Measurements from ENCODE around the gene IL1R2.

The IL1R2 gene

GRCh38 chr2:102015399-102015798, 23.6 kb downstream of the IL1R2 start:
- H3K9me3 ChIP-seq (ENCODE audit: control insufficient read depth, insufficient read depth, low read length) = no peaks in the 10 kb centered on the region
- H3K4me2 ChIP-seq (ENCODE audit: low read length) = no peak overlapping the region
- H3K4me3 ChIP-seq (ENCODE audit: low read length) = no peak overlapping the region
- no peaks in the 10 kb centered on the region for H3K4me1 ChIP-seq (ENCODE audit: control insufficient read depth, low read length)
- no peaks in the 10 kb centered on the region for H3K79me2 ChIP-seq (ENCODE audit: control insufficient read depth, low read length)
- TF ChIP-seq CTCF (IDR thresholded peaks at IDR 0.05; ENCODE audit: low read depth, low read length, poor library complexity, severe bottlenecking) (no peak), EZH2phosphoT487 (IDR thresholded peaks at IDR 0.05; ENCODE audit: borderline replicate concordance, low read length) (no peak)
- no peaks in the 10 kb centered on the region for H3K27me3 ChIP-seq (ENCODE audit: control insufficient read depth, low read length)
- H3K27ac ChIP-seq (ENCODE audit: low read depth, low read length) = no peak overlapping the region
- H3K9me2 ChIP-seq (replicated peaks; ENCODE audit: control insufficient read depth, low read length) = no peaks in the 10 kb centered on the region
- no peaks in the 10 kb centered on the region for H3K36me3 ChIP-seq (ENCODE audit: control insufficient read depth, low read length)
- no peaks in the 10 kb centered on the region for H4K20me1 ChIP-seq (ENCODE audit: control insufficient read depth, insufficient read depth, low read depth, low read length)
- no peaks in the 10 kb centered on the region for H3F3A ChIP-seq (ENCODE audit: control insufficient read depth, insufficient read depth)

- no peak overlapping the region for H3K4me3 ChIP-seq (ENCODE audit: low read length)
- no peaks in the 10 kb centered on the region for H3K36me3 ChIP-seq (ENCODE audit: control insufficient read depth, low read length)
- H3K4me2 ChIP-seq (ENCODE audit: low read length) = no peak overlapping the region
- TF ChIP-seq EZH2phosphoT487 (IDR thresholded peaks at IDR 0.05; ENCODE audit: borderline replicate concordance, low read length) (no peak), CTCF (IDR thresholded peaks at IDR 0.05; ENCODE audit: low read depth, low read length, poor library complexity, severe bottlenecking) (no peak)
- H3K79me2 ChIP-seq (ENCODE audit: control insufficient read depth, low read length) = no peaks in the 10 kb centered on the region
- no peak overlapping the region for H3K27ac ChIP-seq (ENCODE audit: low read depth, low read length)
- H3F3A ChIP-seq (ENCODE audit: control insufficient read depth, insufficient read depth) = no peaks in the 10 kb centered on the region
- H3K9me2 ChIP-seq (replicated peaks; ENCODE audit: control insufficient read depth, low read length) = no peaks in the 10 kb centered on the region
- H3K4me1 ChIP-seq (ENCODE audit: control insufficient read depth, low read length) = no peaks in the 10 kb centered on the region
- H3K9me3 ChIP-seq (ENCODE audit: control insufficient read depth, insufficient read depth, low read length) = no peaks in the 10 kb centered on the region
- H4K20me1 ChIP-seq (ENCODE audit: control insufficient read depth, insufficient read depth, low read depth, low read length) = no peaks in the 10 kb centered on the region
- no peaks in the 10 kb centered on the region for H3K27me3 ChIP-seq (ENCODE audit: control insufficient read depth, low read length)
These were observed 24.7 kb downstream of the IL1R2 start for GRCh38 chr2:102016399-102016955.

- Histone ChIP-seq H3K79me2 (ENCODE audit: control insufficient read depth, low read length) (no peaks in the 10 kb centered on the region), H3K4me3 (ENCODE audit: low read length) (no peak overlapping the region), H3K4me2 (ENCODE audit: low read length) (no peak overlapping the region), H3F3A (ENCODE audit: control insufficient read depth, insufficient read depth) (no peaks in the 10 kb centered on the region), H3K36me3 (ENCODE audit: control insufficient read depth, low read length) (no peaks in the 10 kb centered on the region), H3K27ac (ENCODE audit: low read depth, low read length) (no peak overlapping the region), H3K9me3 (ENCODE audit: control insufficient read depth, insufficient read depth, low read length) (no peaks in the 10 kb centered on the region), H3K27me3 (ENCODE audit: control insufficient read depth, low read length) (no peaks in the 10 kb centered on the region), H3K9me2 (replicated peaks; ENCODE audit: control insufficient read depth, low read length) (no peaks in the 10 kb centered on the region), H3K4me1 (ENCODE audit: control insufficient read depth, low read length) (no peaks in the 10 kb centered on the region), H4K20me1 (ENCODE audit: control insufficient read depth, insufficient read depth, low read depth, low read length) (no peaks in the 10 kb centered on the region)
- no peak for TF ChIP-seq CTCF (IDR thresholded peaks at IDR 0.05; ENCODE audit: low read depth, low read length, poor library complexity, severe bottlenecking)
- TF ChIP-seq EZH2phosphoT487 (IDR thresholded peaks at IDR 0.05; ENCODE audit: borderline replicate concordance, low read length) = no peak
These were observed 27.2 kb downstream of the IL1R2 start for GRCh38 chr2:102018823-102019445.
